Neural progenitor cell (in vitro differentiated cells): ENCODE data around the gene HCK.
"Not testable (repeated sequence)": the region's sequence is repeated elsewhere in the genome, so short reads cannot be mapped to it uniquely, and the experiment has no call there.

Experiments
- CTCF ChIP-seq: fragments of 200-600 bp; sonication (generic); IDR thresholded peaks from 2 replicates; pipeline ENCODE4 v1.5.1; 2017; ENCODE audit warnings: antibody characterized with exemption, mild to moderate bottlenecking
- EZH2 ChIP-seq: fragments of 200-600 bp; sonication (generic); IDR thresholded peaks from 2 replicates; pipeline ENCODE4 v1.6.1; 2017; ENCODE audit warnings: antibody characterized with exemption, mild to moderate bottlenecking, moderate library complexity

- TF ChIP-seq CTCF, EZH2: not testable (repeated sequence)
These were observed 64.8 kb downstream of the HCK start for GRCh38 chr20:32116796-32117195.
